ENCODE data around the gene GNAI3.

GNAI3 gene

GRCh38 chr1:109625176-109625575, 76.8 kb downstream of the GNAI3 start:
- DNase-seq = no peak

GRCh38 chr1:109625601-109626560, 77.5 kb downstream of the GNAI3 start:
- no peak for DNase-seq

DNA sequence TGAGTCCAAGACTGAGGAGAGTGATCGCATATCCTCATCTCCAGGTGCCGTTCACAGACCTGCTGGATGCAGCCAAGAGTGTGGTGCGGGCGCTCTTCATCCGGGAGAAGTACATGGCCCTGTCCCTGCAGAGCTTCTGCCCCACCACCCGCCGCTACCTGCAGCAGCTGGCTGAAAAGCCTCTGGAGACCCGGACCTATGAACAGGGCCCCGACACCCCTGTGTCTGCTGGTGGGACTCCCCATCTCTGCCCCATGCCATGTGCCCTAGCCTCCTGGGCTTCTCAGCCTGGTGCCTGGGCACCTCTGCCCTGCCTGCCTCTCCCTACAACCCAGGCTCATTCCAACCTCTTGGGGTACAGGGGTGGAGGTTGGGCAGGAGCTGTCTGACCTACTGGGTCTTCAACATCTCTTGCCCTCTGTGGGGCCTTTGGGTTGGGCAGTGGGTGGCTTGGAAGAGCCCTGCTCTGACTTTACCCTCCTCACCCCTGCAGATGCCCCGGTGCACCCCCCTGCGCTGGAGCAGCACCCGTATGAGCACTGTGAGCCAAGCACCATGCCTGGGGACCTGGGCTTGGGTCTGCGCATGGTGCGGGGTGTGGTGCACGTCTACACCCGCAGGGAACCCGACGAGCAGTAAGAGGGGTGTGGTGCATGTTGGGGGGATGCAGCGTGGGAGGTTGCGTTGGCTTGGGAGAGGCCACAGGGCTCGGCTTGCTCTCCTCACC, 78.4 kb downstream of the GNAI3 start:
- no peak for DNase-seq

DNA sequence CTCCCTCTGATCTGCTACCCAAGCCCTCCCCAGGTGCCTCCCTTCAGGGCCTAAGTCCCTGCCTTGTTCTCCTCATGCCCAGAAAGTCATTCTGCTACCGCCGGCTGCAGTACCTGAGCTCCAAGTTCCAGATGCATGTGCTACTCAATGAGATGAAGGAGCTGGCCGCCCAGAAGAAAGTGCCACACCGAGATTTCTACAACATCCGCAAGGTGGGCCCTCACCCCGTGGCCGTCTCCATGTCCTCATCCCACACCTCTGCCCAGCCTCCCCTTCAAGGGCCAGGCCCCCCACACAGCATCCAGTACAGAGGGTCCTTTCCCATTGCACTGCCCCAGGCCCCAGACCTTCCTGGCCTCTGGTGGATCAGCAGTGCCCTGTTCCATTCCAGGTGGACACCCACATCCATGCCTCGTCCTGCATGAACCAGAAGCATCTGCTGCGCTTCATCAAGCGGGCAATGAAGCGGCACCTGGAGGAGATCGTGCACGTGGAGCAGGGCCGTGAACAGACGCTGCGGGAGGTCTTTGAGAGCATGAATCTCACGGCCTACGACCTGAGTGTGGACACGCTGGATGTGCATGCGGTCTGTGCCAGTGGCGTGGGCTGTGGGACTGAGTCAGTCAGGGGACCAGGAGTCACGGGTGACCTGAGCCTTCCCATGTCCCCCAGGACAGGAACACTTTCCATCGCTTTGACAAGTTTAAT, 79.4 kb downstream of the GNAI3 start:
- no peak for DNase-seq

DNA sequence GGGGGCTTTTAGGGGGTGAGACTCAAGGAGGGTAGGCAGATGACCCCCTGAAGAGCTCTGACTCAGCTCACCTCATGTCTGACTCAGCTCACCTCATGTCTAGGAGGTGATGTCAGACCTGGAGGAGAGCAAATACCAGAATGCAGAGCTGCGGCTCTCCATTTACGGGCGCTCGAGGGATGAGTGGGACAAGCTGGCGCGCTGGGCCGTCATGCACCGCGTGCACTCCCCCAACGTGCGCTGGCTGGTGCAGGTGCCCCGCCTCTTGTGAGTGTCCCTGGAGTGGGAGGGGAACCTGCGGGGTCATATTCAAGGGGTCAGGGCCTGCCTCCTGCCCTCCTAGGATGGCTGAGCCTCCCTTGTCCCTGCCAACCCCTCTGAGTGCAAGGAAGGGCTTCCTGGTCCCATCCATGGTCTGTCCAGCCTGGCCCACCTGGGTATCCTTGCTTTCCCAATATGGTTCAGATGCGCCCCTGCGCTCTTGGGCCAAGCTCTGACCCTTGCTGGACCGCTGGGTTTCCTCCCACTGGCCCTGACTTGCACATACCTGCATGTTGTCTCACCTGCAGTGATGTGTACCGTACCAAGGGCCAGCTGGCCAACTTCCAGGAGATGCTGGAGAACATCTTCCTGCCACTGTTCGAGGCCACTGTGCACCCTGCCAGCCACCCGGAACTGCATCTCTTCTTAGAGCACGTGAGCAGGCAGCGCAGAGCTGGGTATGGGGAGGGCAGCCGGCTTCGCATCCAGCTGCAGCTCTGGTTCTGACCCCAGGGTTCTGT, 80.3 kb downstream of the GNAI3 start:
- no peak for DNase-seq

DNA sequence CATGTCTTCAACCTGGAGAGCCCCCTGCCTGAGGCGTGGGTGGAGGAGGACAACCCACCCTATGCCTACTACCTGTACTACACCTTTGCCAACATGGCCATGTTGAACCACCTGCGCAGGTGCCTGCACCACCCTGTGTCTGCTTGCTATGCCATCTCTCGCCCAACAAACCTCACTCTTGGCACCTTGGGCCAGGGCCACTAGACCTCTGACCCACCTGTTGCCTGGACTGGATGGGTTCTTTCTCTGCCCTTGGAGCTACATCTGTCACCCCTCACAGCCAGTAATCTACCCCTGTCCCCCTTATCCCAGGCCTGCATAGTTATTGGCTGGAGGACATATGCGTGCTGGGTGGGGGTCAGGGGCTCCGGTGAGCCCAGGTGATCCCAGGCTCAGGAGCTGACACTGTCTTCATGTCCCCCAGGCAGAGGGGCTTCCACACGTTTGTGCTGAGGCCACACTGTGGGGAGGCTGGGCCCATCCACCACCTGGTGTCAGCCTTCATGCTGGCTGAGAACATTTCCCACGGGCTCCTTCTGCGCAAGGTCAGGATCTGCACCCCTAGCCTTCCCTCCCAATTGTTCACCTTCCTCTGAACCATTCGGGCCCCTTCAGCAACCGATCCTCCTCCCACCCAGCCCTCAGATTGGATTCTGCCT, 81.1 kb downstream of the GNAI3 start:
- no peak for DNase-seq

DNA sequence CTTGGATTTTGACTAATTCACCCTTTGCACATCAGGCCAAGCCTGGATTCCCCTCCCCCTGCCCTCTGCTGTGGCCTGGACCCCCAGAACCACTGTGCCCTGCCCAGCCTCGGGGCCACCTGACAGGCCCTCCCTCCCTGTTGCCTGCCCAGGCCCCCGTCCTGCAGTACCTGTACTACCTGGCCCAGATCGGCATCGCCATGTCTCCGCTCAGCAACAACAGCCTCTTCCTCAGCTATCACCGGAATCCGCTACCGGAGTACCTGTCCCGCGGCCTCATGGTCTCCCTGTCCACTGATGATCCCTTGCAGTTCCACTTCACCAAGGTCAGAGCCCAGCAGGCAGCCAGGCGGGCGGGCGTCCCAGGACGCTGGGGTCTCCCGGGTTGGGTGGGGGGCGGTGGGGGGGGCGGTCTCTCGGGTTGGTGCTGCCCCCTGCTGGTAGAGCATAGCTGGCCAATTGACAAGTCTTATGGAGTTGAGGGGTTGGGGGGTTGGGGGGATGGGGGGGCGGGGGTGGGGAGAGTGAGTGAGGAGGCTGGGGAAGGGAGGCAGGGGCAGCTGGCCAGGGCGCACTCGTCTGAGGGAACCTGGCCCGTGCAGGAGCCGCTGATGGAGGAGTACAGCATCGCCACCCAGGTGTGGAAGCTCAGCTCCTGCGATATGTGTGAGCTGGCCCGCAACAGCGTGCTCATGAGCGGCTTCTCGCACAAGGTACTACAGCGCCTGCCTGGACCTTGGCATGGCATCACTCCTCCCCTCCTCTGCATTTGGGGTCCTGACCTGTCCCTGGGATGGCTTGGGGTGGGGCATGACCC, 81.9 kb downstream of the GNAI3 start:
- DNase-seq = no peak

DNA sequence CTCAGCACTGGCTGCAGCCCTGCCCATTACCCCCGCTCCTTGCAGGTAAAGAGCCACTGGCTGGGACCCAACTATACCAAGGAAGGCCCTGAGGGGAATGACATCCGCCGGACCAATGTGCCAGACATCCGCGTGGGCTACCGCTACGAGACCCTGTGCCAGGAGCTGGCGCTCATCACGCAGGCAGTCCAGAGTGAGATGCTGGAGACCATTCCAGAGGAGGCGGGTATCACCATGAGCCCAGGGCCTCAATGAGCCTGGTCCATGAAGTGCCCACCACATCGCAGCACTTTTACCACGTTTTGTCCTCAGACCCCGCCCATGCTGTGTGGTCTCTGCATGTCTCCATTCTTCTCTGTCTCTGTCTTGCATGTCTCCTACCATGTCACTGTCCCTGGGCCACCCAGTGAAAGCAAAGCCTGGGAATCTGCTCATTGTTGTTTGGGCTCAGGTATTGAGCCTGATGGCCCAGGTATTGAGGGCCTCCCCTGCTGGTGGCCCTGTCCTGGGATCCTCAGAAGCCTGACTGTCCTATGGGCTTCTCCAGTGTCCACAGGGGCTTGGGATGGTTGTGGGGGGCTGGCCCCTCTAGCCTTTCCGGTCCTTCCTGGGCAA, 82.6 kb downstream of the GNAI3 start:
- no peak for DNase-seq

- DNase-seq = no peak
Observed at GRCh38 chr1:109631513-109632505, 83.4 kb downstream of the GNAI3 start.

GRCh38 chr1:109632671-109633346, 84.4 kb downstream of the GNAI3 start:
- DNase-seq = no peak

DNA sequence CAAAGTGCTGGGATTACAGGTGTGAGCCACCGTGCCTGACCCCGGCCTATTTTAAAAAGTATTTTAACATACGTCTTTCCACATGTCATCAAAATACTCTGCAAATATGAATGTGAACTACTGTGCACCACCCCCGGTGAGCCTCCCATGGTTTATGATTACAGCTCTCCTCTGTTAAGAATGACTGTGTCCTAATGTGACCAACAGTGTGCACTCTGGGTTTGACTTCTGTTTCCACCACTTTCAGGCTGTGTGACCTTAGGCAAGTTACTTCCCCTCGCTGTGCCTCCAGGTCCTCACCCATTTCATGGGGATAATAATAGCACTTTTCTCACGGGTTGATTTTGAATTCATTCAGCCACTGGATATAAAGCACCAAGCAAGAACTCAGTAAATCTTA, 85.9 kb downstream of the GNAI3 start:
- DNase-seq = no peak

GRCh38 chr1:109634771-109635750, 86.6 kb downstream of the GNAI3 start:
- DNase-seq = no peak

- no peak for DNase-seq
Observed at GRCh38 chr1:109635862-109636200, 87.4 kb downstream of the GNAI3 start.

GRCh38 chr1:109636201-109636952, 88.0 kb downstream of the GNAI3 start:
- no peak for DNase-seq

GRCh38 chr1:109637446-109637845, 89.0 kb downstream of the GNAI3 start:
- DNase-seq = no peak

- DNase-seq = no peak
Observed at GRCh38 chr1:109639063-109639840, 90.8 kb downstream of the GNAI3 start.

Data from GOT3 (cell line).